NCI-H1092 treated with DMSO at 0.1 percent for 48 hours (cell line): ENCODE measurements around the gene DIS3L2.

Source experiments
- DNase-seq: peaks from one replicate; lab custom pipeline; 2025; lab: John Stamatoyannopoulos, UW

Gene DIS3L2

GRCh38 chr2:232229911-232230310 lies 268.4 kb downstream of the DIS3L2 start:
- DNase-seq = no peak

- DNase-seq = no peak
Measured at GRCh38 chr2:232230560-232230959, 269.0 kb downstream of the DIS3L2 start.

GRCh38 chr2:232231554-232231953 lies 270.0 kb downstream of the DIS3L2 start:
- no peak for DNase-seq

- DNase-seq = no peak
Measured at GRCh38 chr2:232232915-232233314, 271.4 kb downstream of the DIS3L2 start.

- no peak for DNase-seq
Measured at GRCh38 chr2:232234922-232235615, 273.6 kb downstream of the DIS3L2 start.

GRCh38 chr2:232235716-232236115 lies 274.2 kb downstream of the DIS3L2 start:
- no peak for DNase-seq

GRCh38 chr2:232236200-232236599 lies 274.7 kb downstream of the DIS3L2 start:
- no peak for DNase-seq

- DNase-seq = no peak
Measured at GRCh38 chr2:232237464-232237863, 276.0 kb downstream of the DIS3L2 start.

- DNase-seq = no peak
Measured at GRCh38 chr2:232238108-232238507, 276.6 kb downstream of the DIS3L2 start.

GRCh38 chr2:232238596-232238995 lies 277.1 kb downstream of the DIS3L2 start:
- no peak for DNase-seq

- no peak for DNase-seq
Measured at GRCh38 chr2:232239951-232240681, 278.6 kb downstream of the DIS3L2 start.

- DNase-seq = no peak
Measured at GRCh38 chr2:232240906-232241305, 279.4 kb downstream of the DIS3L2 start.

- DNase-seq = no peak
Measured at GRCh38 chr2:232242316-232242715, 280.8 kb downstream of the DIS3L2 start.

- no peak for DNase-seq
Measured at GRCh38 chr2:232245111-232245510, 283.6 kb downstream of the DIS3L2 start.

GRCh38 chr2:232246245-232246644 lies 284.7 kb downstream of the DIS3L2 start:
- no peak for DNase-seq

GRCh38 chr2:232249096-232249495 lies 287.6 kb downstream of the DIS3L2 start:
- no peak for DNase-seq

GRCh38 chr2:232250246-232251175 lies 289.0 kb downstream of the DIS3L2 start:
- no peak for DNase-seq

- DNase-seq = no peak
Measured at GRCh38 chr2:232255033-232255432, 293.5 kb downstream of the DIS3L2 start.

GRCh38 chr2:232260075-232260474 lies 298.6 kb downstream of the DIS3L2 start:
- DNase-seq = no peak

- no peak for DNase-seq
Measured at GRCh38 chr2:232261776-232262175, 300.3 kb downstream of the DIS3L2 start.

- no peak for DNase-seq
Measured at GRCh38 chr2:232263295-232263694, 301.8 kb downstream of the DIS3L2 start.

GRCh38 chr2:232264081-232264480 lies 302.6 kb downstream of the DIS3L2 start:
- no peak for DNase-seq

- DNase-seq = no peak
Measured at GRCh38 chr2:232265329-232265728, 303.8 kb downstream of the DIS3L2 start.
